PC-3 (cell line): ENCODE results near the gene TNNI3. TPM values are rescaled to one million over a fixed set of nuclear protein-coding genes. Genes with fewer than 3 reads are reported as not detected.
"Not testable (repeated sequence)": the region's sequence is repeated elsewhere in the genome, so short reads cannot be mapped to it uniquely, and the experiment has no call there.

Source experiments
- ATAC-seq: fragments of 200-7000 bp; cut with Tn5 transposase; 2 replicates; pipeline ENCODE4 v1.9.1; 2020; ENCODE audit warnings: mild to moderate bottlenecking, moderate library complexity
- BruUV-seq: library from RNA; stranded (reverse); fragments of 400-500 nt; replicated peaks from 2 replicates; lab custom pipeline; 2021; lab: Mats Ljungman, UMichigan
- CTCF ChIA-PET: fragments of 300-600 bp; sonication (Branson Sonifier 250); formaldehyde crosslinking; loops from one replicate; lab custom pipeline; 2022; ENCODE audit warnings: antibody characterized with exemption; lab: Charles Lee
- POLR2A ChIA-PET: fragments of 300-600 bp; sonication (Branson Sonifier 250); formaldehyde crosslinking; loops from one replicate; lab custom pipeline; 2022; ENCODE audit warnings: antibody characterized with exemption; ENCODE audit not compliant: unreplicated experiment; lab: Charles Lee
- DNase-seq: peaks from one replicate; pipeline ENCODE4 v3.0.0-alpha.2; 2015
- H2AFZ ChIP-seq: fragments of 300-600 bp; sonication (generic); 2 replicates; pipeline ENCODE4 v1.6.0; 2016; ENCODE audit warnings: antibody characterized with exemption, low read length
- H3F3A ChIP-seq: fragments of 300-600 bp; sonication (generic); one replicate; pipeline ENCODE4 v1.6.0; 2017; ENCODE audit warnings: antibody characterized with exemption, low read length, control low read depth, mild to moderate bottlenecking; ENCODE audit not compliant: unreplicated experiment
- H3K27ac ChIP-seq: fragments of 300-600 bp; sonication (generic); 2 replicates; pipeline ENCODE4 v1.5.1; 2016; ENCODE audit warnings: mild to moderate bottlenecking, low read length
- H3K27me3 ChIP-seq: fragments of 300-600 bp; sonication (generic); 2 replicates; pipeline ENCODE4 v1.6.1; 2016; ENCODE audit warnings: low read length, mixed read lengths
- H3K36me3 ChIP-seq: fragments of 300-600 bp; sonication (generic); 2 replicates; pipeline ENCODE4 v1.6.1; 2016; ENCODE audit warnings: low read depth, mixed run types, low read length, mixed read lengths
- H3K4me1 ChIP-seq: fragments of 300-600 bp; sonication (generic); 2 replicates; pipeline ENCODE4 v1.5.1; 2016; ENCODE audit warnings: low read length; ENCODE audit not compliant: insufficient read depth
- H3K4me2 ChIP-seq: fragments of 300-600 bp; sonication (generic); 2 replicates; pipeline ENCODE4 v1.6.0; 2016; ENCODE audit warnings: low read length
- H3K4me3 ChIP-seq: fragments of 300-600 bp; sonication (generic); 2 replicates; pipeline ENCODE4 v1.5.1; 2016; ENCODE audit warnings: mild to moderate bottlenecking, low read length, mixed read lengths
- H3K79me2 ChIP-seq: fragments of 300-600 bp; sonication (generic); 2 replicates; pipeline ENCODE4 v1.6.1; 2017; ENCODE audit warnings: low read length, mixed read lengths
- H3K9ac ChIP-seq: fragments of 300-600 bp; sonication (generic); 2 replicates; pipeline ENCODE4 v1.6.0; 2016; ENCODE audit warnings: mild to moderate bottlenecking, low read length
- H3K9me2 ChIP-seq: fragments of 300-600 bp; sonication (generic); replicated peaks from 2 replicates; pipeline ENCODE4 v1.6.1; 2016; ENCODE audit warnings: mixed run types, low read length, mixed read lengths
- H3K9me3 ChIP-seq: fragments of 300-600 bp; sonication (generic); 2 replicates; pipeline ENCODE4 v1.6.1; 2016; ENCODE audit warnings: low read length, mixed read lengths
- H4K20me1 ChIP-seq: fragments of 300-600 bp; sonication (generic); 2 replicates; pipeline ENCODE4 v1.6.1; 2016; ENCODE audit warnings: low read length, mixed read lengths
- CTCF ChIP-seq: fragments of 300-600 bp; sonication (generic); conservative IDR thresholded peaks from 2 replicates; pipeline ENCODE4 v1.5.1; 2017; ENCODE audit warnings: antibody characterized with exemption, low read depth, mild to moderate bottlenecking, low read length
- EZH2 ChIP-seq: fragments of 300-600 bp; sonication (generic); IDR thresholded peaks from one replicate; pipeline ENCODE4 v1.6.1; 2017; ENCODE audit warnings: antibody characterized with exemption, mild to moderate bottlenecking, low read length; ENCODE audit not compliant: unreplicated experiment
- EZH2phosphoT487 ChIP-seq: fragments of 300-600 bp; sonication (generic); IDR thresholded peaks from 2 replicates; pipeline ENCODE4 v1.6.1; 2018; ENCODE audit warnings: mild to moderate bottlenecking, antibody characterized with exemption, low read length, borderline replicate concordance
- intact Hi-C: fragments of 100-400 bp; cut with micrococcal nuclease; formaldehyde crosslinking; loops from 2 replicates; pipeline ENCODE4 v1.9.0; 2023
- total RNA-seq: library from RNA; depleted of rRNA; stranded (reverse); fragments of >200 nt; gene quantifications from 2 replicates; pipeline ENCODE4 v1.2.3, GENCODE V29; 2014

The TNNI3 gene
- total RNA-seq, 1 experiment from 2014 or later = 32.4 TPM

GRCh38 chr19:55158423-55158822 lies 891 bp upstream of the TNNI3 start:
- Histone ChIP-seq H3K36me3 (no peaks in the 10 kb centered on the region), H3K79me2 (no peaks in the 10 kb centered on the region), H3K27ac (no peak overlapping the region), H3K4me3 (no peak overlapping the region), H3K9me3 (no peaks in the 10 kb centered on the region), H4K20me1 (no peaks in the 10 kb centered on the region), H2AFZ (no peak overlapping the region), H3K27me3 (no peaks in the 10 kb centered on the region), H3F3A (no peaks in the 10 kb centered on the region), H3K9me2 (no peaks in the 10 kb centered on the region), H3K9ac (no peak overlapping the region), H3K4me1 (peaks cover 21% of the 10 kb centered on the region), H3K4me2 (no peak overlapping the region)
- intact Hi-C loops = no loop called here
- ATAC-seq = no peak
- DNase-seq = no peak
- POLR2A ChIA-PET = interaction anchor here (0.6 kb wide), 1 partner anchor 12 kb away, joined by 5 read pairs; no protein-coding TSS in a partner anchor
- TF ChIP-seq EZH2 = no peak
- no peak for TF ChIP-seq EZH2phosphoT487
- no peak for TF ChIP-seq CTCF
- BruUV-seq = no TSS peak
- CTCF ChIA-PET = interaction anchor here (2.1 to 2.6 kb wide), 2 partner anchors 12 to 17 kb away, joined by 10 to 25 read pairs; no protein-coding TSS in a partner anchor

DNA sequence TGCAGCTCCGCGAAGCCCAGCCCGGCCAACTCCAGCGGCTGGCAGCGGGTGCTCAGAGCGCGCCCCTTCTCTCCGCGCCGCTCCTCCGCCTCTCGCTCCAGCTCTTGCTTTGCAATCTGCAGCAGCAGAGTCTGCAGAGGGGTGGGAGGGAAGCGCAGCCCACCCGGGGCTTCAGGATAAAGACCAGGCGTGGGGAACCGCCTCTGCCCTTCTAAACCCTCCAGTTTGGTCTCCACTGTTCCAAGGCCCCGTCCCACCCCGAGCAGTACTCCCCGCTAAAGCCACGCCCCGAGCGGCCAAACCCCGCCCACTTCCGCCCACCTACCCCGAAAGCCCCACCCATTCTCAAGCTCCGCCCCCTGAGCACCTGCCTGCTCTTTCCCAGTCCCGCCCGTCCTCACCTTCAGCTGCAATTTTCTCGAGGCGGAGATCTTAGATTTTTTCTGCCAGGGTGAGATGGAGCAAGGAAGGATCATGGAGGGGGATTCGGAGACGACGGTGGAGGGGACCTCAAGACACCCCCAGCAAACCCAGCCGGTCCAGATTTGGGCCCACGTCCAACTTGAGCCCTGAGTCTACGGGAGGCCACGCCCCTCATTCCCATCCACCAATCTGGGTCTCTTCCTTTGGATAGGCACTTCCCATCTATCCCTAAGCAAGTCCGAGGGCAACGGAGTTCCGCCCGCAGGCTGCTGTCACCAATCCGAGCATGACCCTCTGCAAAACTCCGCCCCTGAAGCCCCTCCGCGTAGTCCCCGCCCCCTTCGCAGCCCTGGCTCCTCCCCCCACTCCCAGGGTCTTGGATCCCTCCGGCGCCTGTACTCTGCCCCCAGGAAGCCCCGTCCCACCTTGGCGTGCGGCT lies 1.1 kb downstream of the TNNI3 start:
- H3K9me2 ChIP-seq = no peaks in the 10 kb centered on the region
- ChIA-PET POLR2A (interaction anchor here (0.6 to 0.7 kb wide), 3 partner anchors 254 to 443 kb away, joined by 4 to 23 read pairs (median 10); no protein-coding TSS in a partner anchor), CTCF (interaction anchor here (0.6 to 1.0 kb wide), 4 partner anchors 10 to 525 kb away, joined by 3 to 8 read pairs (median 4); partner anchors contain the start of gene DNAAF3)
- ATAC-seq = peak; percentile 58
- 0 out of 2 replicates have a peak overlapping the region, but pooled peaks have one; percentile 18 for H3K9ac ChIP-seq
- H3F3A ChIP-seq = peaks cover 5% of the 10 kb centered on the region
- no peaks in the 10 kb centered on the region for H4K20me1 ChIP-seq
- H3K79me2 ChIP-seq = no peaks in the 10 kb centered on the region
- peak overlapping the region; percentile 81 for H3K4me2 ChIP-seq
- H3K27me3 ChIP-seq = no peaks in the 10 kb centered on the region
- BruUV-seq = no TSS peak
- peak overlapping the region; percentile 68 for H3K4me3 ChIP-seq
- intact Hi-C loops = no loop called here
- TF ChIP-seq CTCF (no peak), EZH2 (no peak), EZH2phosphoT487 (no peak)
- peaks cover 21% of the 10 kb centered on the region for H3K4me1 ChIP-seq
- peak; percentile 78 for DNase-seq
- H2AFZ ChIP-seq = peak overlapping the region; percentile 86
- no peaks in the 10 kb centered on the region for H3K36me3 ChIP-seq
- H3K9me3 ChIP-seq = no peaks in the 10 kb centered on the region
- no peak overlapping the region for H3K27ac ChIP-seq

DNA sequence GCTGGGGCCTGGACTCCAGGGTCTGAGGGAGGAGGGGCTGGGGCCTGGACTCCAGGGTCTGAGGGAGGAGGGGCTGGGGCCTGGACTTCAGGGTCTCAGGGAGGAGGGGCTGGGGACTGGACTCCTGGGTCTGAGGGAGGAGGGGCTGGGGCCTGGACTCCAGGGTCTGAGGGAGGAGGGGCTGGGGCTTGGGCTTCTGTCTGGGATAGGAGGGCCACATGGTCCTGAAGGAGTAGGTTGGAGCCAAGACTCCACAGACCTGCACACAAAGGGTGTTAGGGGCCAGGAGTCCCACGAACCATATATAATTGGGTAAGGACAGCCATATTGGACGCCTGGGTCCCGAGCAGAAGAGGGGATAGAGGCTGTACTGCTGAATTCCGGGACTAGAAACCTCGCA lies 1.7 kb downstream of the TNNI3 start:
- Histone ChIP-seq H2AFZ (peak overlapping the region; percentile 86), H3K4me1 (peaks cover 21% of the 10 kb centered on the region), H3K4me3 (peak overlapping the region; percentile 68), H3K9ac (0 out of 2 replicates have a peak overlapping the region, but pooled peaks have one; percentile 18), H3K4me2 (peak overlapping the region; percentile 81)
- intact Hi-C loops, H3K27me3 ChIP-seq, BruUV-seq, H3K9me2 ChIP-seq, H3K79me2 ChIP-seq, H3K27ac ChIP-seq, H4K20me1 ChIP-seq, H3F3A ChIP-seq, H3K9me3 ChIP-seq, DNase-seq, ATAC-seq, H3K36me3 ChIP-seq, POLR2A ChIA-PET: not testable (repeated sequence)
- CTCF ChIA-PET = interaction anchor here (0.6 to 1.0 kb wide), 3 partner anchors 9 to 478 kb away, joined by 3 to 8 read pairs (median 3); partner anchors contain the start of gene DNAAF3
